Measurements from ENCODE around the gene CTSS. TPM values are rescaled to one million over a fixed set of nuclear protein-coding genes. Genes with fewer than 3 reads are reported as not detected.
"Not testable (repeated sequence)": the region's sequence is repeated elsewhere in the genome, so short reads cannot be mapped to it uniquely, and the experiment has no call there.

The CTSS gene
- total and polyA plus RNA-seq, 2 experiments from 2014 or later: not detected

DNA sequence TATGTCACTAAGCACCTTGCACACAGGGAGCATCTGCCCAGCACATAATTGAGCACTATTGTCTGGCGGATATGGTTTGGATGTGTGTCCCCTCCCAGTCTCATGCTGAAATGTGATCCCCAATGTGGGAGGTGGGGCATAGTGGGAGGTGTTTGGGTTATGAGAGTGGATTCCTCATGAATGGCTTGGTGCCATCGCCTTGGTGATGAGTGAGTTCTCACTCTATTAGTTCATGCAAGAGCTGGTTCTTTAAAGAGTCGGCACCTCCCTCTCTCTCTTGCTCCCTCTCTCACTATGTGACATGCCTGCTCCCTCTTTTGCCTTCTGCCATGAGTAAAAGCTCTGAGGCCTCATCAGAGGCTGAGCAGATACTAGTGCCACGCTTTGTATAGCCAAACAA lies 32.9 kb upstream of the CTSS start:
- Histone ChIP-seq H4K20me1 (replicated peaks; ENCODE audit: insufficient read depth) (no peaks in the 10 kb centered on the region), H3K79me2 (replicated peaks; ENCODE audit: insufficient read depth) (no peaks in the 10 kb centered on the region), H2AFZ (no peak overlapping the region), H3K36me3 (ENCODE audit: insufficient read depth) (no peaks in the 10 kb centered on the region), H3K27me3 (ENCODE audit: insufficient read depth) (no peaks in the 10 kb centered on the region), H3F3A (replicated peaks; ENCODE audit: low read depth) (no peaks in the 10 kb centered on the region), H3K4me2 (peak overlapping the region; percentile 4; the same call in 1 of the 2 replicates), H3K4me1 (ENCODE audit: insufficient read depth) (peaks cover 21% of the 10 kb centered on the region), H3K4me3 (no peak overlapping the region), H3K9me2 (ENCODE audit: insufficient read depth) (no peaks in the 10 kb centered on the region), H3K27ac (ENCODE audit: low read depth) (no peak overlapping the region)
- ATAC-seq (peak; percentile 60), DNase-seq (ENCODE audit: low spot score) (peak; percentile 29)
- no peaks in the 10 kb centered on the region for H3K36me3 Mint-ChIP-seq (ENCODE audit: low read depth)
- no peaks in the 10 kb centered on the region for H3K9me3 Mint-ChIP-seq
- no peak for TF ChIP-seq ZNF114 (CRISPR knock-in tag; IDR thresholded peaks at IDR 0.05)
- TF ChIP-seq NANOG (IDR thresholded peaks at IDR 0.05; ENCODE audit: borderline replicate concordance): no peak
- no peak for TF ChIP-seq EZH2 (IDR thresholded peaks at IDR 0.05; ENCODE audit: low read depth, unreplicated experiment)
- no peak for TF ChIP-seq POLR2AphosphoS5 (IDR thresholded peaks at IDR 0.05; ENCODE audit: low read depth)
- no peak for TF ChIP-seq EZH2phosphoT487 (IDR thresholded peaks at IDR 0.05; ENCODE audit: unreplicated experiment)
- TF ChIP-seq, protein P1, sequence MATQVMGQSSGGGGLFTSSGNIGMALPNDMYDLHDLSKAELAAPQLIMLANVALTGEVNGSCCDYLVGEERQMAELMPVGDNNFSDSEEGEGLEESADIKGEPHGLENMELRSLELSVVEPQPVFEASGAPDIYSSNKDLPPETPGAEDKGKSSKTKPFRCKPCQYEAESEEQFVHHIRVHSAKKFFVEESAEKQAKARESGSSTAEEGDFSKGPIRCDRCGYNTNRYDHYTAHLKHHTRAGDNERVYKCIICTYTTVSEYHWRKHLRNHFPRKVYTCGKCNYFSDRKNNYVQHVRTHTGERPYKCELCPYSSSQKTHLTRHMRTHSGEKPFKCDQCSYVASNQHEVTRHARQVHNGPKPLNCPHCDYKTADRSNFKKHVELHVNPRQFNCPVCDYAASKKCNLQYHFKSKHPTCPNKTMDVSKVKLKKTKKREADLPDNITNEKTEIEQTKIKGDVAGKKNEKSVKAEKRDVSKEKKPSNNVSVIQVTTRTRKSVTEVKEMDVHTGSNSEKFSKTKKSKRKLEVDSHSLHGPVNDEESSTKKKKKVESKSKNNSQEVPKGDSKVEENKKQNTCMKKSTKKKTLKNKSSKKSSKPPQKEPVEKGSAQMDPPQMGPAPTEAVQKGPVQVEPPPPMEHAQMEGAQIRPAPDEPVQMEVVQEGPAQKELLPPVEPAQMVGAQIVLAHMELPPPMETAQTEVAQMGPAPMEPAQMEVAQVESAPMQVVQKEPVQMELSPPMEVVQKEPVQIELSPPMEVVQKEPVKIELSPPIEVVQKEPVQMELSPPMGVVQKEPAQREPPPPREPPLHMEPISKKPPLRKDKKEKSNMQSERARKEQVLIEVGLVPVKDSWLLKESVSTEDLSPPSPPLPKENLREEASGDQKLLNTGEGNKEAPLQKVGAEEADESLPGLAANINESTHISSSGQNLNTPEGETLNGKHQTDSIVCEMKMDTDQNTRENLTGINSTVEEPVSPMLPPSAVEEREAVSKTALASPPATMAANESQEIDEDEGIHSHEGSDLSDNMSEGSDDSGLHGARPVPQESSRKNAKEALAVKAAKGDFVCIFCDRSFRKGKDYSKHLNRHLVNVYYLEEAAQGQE (IDR thresholded peaks at IDR 0.05; ENCODE audit: unreplicated experiment): no peak
- no peaks in the 10 kb centered on the region for H3K27me3 Mint-ChIP-seq (ENCODE audit: insufficient read depth, low read depth, poor library complexity)
- no peak overlapping the region for H3K27ac Mint-ChIP-seq
- peaks cover 30% of the 10 kb centered on the region for H3K4me1 Mint-ChIP-seq
- no peak overlapping the region; the same call in 2 of the 3 replicates for H3K4me3 Mint-ChIP-seq

DNA sequence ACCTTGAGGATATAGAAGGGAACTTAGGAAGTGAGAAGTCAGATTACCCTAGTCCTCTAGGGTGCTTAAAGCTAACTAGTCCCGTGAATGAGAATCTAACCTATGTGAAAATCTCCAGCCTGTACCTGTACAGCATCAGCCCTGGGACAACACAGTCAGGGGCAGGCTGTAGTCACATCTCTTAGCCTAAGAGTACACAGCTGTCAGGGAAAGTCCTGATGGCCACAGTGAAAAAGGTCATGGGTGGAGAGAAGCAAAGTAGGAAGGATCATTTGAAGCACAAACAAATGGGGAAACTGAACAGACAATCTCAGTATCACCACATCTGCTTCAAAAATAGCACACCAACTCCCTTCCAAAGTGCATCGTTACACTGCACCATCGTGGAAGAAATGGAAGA lies 30.8 kb upstream of the CTSS start:
- H3K4me1 Mint-ChIP-seq: peaks cover 30% of the 10 kb centered on the region
- Histone ChIP-seq H3K27ac (ENCODE audit: low read depth) (no peak overlapping the region), H2AFZ (no peak overlapping the region), H3K4me2 (no peak overlapping the region), H4K20me1 (replicated peaks; ENCODE audit: insufficient read depth) (no peaks in the 10 kb centered on the region), H3K4me3 (no peak overlapping the region), H3K36me3 (ENCODE audit: insufficient read depth) (no peaks in the 10 kb centered on the region), H3K4me1 (ENCODE audit: insufficient read depth) (peaks cover 21% of the 10 kb centered on the region), H3F3A (replicated peaks; ENCODE audit: low read depth) (no peaks in the 10 kb centered on the region), H3K9me2 (ENCODE audit: insufficient read depth) (no peaks in the 10 kb centered on the region), H3K79me2 (replicated peaks; ENCODE audit: insufficient read depth) (no peaks in the 10 kb centered on the region), H3K27me3 (ENCODE audit: insufficient read depth) (no peaks in the 10 kb centered on the region)
- no peak for ATAC-seq
- TF ChIP-seq NANOG (IDR thresholded peaks at IDR 0.05; ENCODE audit: borderline replicate concordance): no peak
- TF ChIP-seq ZNF331 (CRISPR knock-in tag; IDR thresholded peaks at IDR 0.05; ENCODE audit: low read depth): no peak
- H3K9me3 Mint-ChIP-seq: no peaks in the 10 kb centered on the region
- H3K36me3 Mint-ChIP-seq (ENCODE audit: low read depth): no peaks in the 10 kb centered on the region
- no peaks in the 10 kb centered on the region for H3K27me3 Mint-ChIP-seq (ENCODE audit: insufficient read depth, low read depth, poor library complexity)
- no peak overlapping the region for H3K27ac Mint-ChIP-seq
- no peak for DNase-seq (ENCODE audit: low spot score)
- no peak overlapping the region for H3K4me3 Mint-ChIP-seq

DNA sequence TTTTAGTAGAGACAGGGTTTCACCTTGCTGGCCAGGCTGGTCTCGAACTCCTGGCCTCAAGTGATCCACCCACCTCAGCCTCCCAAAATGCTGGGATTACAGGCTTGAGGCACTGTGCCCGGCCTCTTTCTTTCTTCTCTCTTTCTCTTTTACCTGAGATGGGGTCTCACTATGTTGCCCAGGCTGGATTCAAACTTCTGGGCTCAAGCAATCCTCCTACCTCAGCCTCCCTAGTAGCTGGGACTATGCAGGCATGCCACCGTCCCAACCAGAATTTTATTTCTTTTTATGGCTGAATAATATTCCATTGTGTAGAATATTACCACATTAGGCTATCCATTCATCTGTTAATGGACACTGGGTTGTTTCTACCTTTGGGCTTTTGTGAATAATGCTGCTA lies 28.2 kb upstream of the CTSS start:
- H3K9me2 ChIP-seq (ENCODE audit: insufficient read depth): not testable (repeated sequence)

More for the DNA sequence above, 28.2 kb upstream of the CTSS start:
- not testable (repeated sequence) for H3K4me3 Mint-ChIP-seq; DNase-seq (ENCODE audit: low spot score); H3K9me3 Mint-ChIP-seq; H3K36me3 Mint-ChIP-seq (ENCODE audit: low read depth); H3K4me3 ChIP-seq; H4K20me1 ChIP-seq (replicated peaks; ENCODE audit: insufficient read depth); H3K79me2 ChIP-seq (replicated peaks; ENCODE audit: insufficient read depth); H3K36me3 ChIP-seq (ENCODE audit: insufficient read depth); H3K27ac Mint-ChIP-seq; H3K27me3 Mint-ChIP-seq (ENCODE audit: insufficient read depth, low read depth, poor library complexity); H3K27me3 ChIP-seq (ENCODE audit: insufficient read depth); H2AFZ ChIP-seq; H3K4me2 ChIP-seq; H3K27ac ChIP-seq (ENCODE audit: low read depth); ATAC-seq; H3F3A ChIP-seq (replicated peaks; ENCODE audit: low read depth)
- peaks cover 22% of the 10 kb centered on the region for H3K4me1 Mint-ChIP-seq
- H3K4me1 ChIP-seq (ENCODE audit: insufficient read depth): peaks cover 13% of the 10 kb centered on the region

All from GM23338 (cell line).